Posterior vena cava (tissue), 2 donors: ENCODE results near the gene RARRES1. TPM values are rescaled to one million over a fixed set of nuclear protein-coding genes. Genes with fewer than 3 reads are reported as not detected.

Experiments used
- DNase-seq: peaks from one replicate; pipeline ENCODE4 v3.0.0-alpha.2; 2020; ENCODE audit warnings: low spot score
- intact Hi-C, 2 donors: fragments of 100-400 bp; cut with DNase I; formaldehyde crosslinking; loops; one replicate each; pipeline versions ENCODE4 v1.14.1 to v1.14.2; 2022 to 2023
- total RNA-seq, 2 donors: library from RNA; stranded (reverse); fragmentation: NEBNext Ultra II Directional; extraction: Animal tissue kit (Norgen Biotek cat#: 25700); gene quantifications; one replicate each; pipeline ENCODE4 v1.2.1, GENCODE V29; 2021
- donor health status: DM: yes; HTN: yes; CAD: no.
- donor health status: DM: yes; HTN: yes; CAD: no.

RARRES1 gene
- total RNA-seq, 2 donors from 2014 or later, result 424 to 446 TPM

DNA sequence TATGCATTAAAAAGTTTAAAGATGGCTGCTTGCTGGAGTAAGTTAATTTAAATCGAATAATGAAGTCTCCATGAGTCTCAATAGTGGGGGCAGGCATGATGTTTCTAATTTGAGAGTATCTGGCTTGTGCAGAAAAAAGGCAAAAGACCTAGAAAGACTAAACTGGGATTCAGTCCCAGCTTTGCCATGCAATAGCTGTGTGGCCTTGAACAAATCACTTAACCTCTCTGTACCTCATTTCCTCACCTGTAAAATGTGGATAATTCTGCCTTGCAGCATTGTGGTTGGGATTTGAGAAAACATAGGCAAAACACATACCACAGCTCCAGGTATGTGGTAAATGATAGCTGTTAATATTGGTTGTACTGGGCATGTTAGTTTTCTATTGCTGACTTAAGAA lies 68.4 kb downstream of the RARRES1 start:
- no peak for DNase-seq
- intact Hi-C loops, result loop anchor here (5.0 to 10.0 kb wide), 2 partner anchors 128 to 131 kb away; no protein-coding TSS in a partner anchor

DNA sequence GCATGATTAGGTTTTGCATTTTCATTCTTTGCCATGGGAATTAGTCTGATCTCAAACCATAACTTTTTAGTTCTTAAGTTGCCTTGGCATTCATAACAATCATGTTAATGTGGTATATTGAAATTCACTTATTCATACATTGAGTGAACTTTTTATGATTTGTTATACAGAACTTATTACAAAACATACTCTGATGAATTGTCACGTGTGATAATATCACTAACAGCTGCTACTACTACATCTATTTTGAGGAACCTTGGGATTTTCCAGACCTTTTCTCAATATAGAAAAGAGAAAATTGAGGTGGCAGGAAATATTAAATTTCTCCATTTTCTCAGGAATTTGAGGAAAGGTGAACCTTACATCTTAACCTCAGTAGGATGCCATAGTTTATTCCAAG lies 69.0 kb downstream of the RARRES1 start:
- no peak for DNase-seq
- intact Hi-C loops, result loop anchor here (5.0 to 10.0 kb wide), 2 partner anchors 129 to 132 kb away; no protein-coding TSS in a partner anchor

GRCh38 chr3:158660711-158661110 lies 71.5 kb downstream of the RARRES1 start:
- intact Hi-C loops, result loop anchor here (5.0 to 10.0 kb wide), 2 partner anchors 132 to 134 kb away; no protein-coding TSS in a partner anchor
- no peak for DNase-seq

DNA sequence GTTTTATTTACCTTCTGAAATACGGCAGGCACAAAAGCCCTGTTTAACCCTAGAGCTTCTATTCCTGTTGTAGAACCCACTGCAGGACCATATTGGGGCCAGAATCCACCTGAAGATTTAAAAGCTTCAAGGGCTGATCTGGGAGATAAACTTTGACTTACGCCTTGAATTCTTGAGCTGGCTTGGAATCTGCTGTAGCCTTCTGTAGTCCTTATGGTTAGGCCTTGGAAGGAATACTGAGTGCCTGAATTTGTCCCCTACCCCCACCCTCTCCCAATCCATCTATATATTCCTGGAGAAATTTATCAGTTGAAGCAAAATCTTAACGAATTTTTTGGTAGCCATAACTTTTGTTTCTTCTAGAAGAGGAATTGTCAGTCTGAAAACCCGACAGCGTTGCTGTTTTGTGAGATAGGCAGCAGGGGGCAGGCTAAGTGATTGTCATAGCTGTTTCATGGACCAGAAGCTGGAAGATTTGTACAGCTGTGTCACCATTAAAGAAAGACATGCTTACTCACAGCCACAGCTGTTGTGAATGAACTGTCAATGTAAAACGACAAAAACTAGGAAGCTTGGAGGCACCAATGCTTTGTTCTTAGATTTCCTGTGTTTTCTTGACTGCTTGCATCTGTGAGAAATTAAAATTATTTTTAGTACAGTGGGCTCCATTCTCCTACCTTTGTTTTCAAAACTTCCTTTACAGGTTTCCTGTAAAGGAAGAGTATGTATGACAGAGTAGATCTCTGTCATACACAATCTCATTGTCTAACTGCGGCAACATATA lies 72.6 kb downstream of the RARRES1 start:
- intact Hi-C loops, result loop anchor here (5.0 to 10.0 kb wide), 2 partner anchors 133 to 135 kb away; no protein-coding TSS in a partner anchor
- DNase-seq, result no peak

DNA sequence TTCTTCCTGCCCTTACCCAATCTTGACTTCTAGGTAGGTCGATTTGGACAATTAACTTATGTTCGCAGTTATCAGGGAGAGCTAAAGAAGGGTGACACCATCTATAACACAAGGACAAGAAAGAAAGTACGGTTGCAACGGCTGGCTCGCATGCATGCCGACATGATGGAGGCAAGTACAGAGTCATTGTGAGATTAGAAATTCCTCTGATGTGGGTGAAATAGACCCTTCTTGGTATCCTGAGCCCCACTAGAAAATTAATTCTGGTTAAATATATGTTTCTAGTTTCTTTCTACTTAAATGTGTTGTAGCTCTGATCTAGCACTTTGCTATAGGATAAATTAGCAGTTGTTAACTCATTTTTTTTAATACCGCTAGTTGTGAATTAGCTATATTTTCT lies 73.4 kb downstream of the RARRES1 start:
- DNase-seq, result no peak
- intact Hi-C loops, result no loop called here

GRCh38 chr3:158652463-158652862 lies 79.8 kb downstream of the RARRES1 start:
- no peak for DNase-seq
- intact Hi-C loops, result no loop called here

DNA sequence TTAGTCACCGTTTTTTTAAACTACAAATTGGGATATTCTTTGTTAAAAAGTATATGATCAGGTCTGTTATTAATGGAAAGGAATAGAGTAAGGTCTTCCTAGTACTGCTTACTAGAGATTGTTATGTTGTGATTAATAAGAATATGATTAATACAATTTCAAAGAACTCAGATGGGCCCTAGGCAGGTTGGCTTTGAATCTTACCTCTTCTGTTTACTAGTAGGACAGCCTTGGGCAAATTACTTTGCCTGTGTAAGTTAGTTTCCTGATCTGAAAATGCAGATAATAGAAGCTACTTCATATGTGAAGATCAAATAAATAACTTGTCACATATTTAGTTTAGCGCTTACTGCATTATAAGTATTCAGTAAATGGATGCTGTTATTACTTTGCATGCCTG lies 81.1 kb downstream of the RARRES1 start:
- intact Hi-C loops, result no loop called here

GRCh38 chr3:158649791-158650190 lies 82.5 kb downstream of the RARRES1 start:
- intact Hi-C loops, result no loop called here
- DNase-seq, result no peak

More for the DNA sequence above, 81.1 kb downstream of the RARRES1 start:
- DNase-seq, result no peak

Other genes with a start within 250 kb of the RARRES1 start
- 10 to 100 TPM in 1 of 2 donors, 1 to 10 TPM in 1; 7.7 to 14.3 TPM for gene MLF1, start 161.3 kb downstream of the RARRES1 start, total RNA-seq
- gene GFM1, start 87.9 kb downstream of the RARRES1 start, total RNA-seq, result 10 to 100 TPM; 39.1 to 47.1 TPM
- 10 to 100 TPM; 42.2 to 59.3 TPM for gene LXN, start 59.8 kb downstream of the RARRES1 start, total RNA-seq
- gene MFSD1, start 69.6 kb upstream of the RARRES1 start, total RNA-seq, result 10 to 100 TPM; 62.0 to 80.3 TPM